CD4-positive, alpha-beta memory T cell (primary cell): ENCODE measurements around the gene TMEM191B. TPM values are rescaled to one million over a fixed set of nuclear protein-coding genes. Genes with fewer than 3 reads are reported as not detected.
"Not testable (repeated sequence)": the region's sequence is repeated elsewhere in the genome, so short reads cannot be mapped to it uniquely, and the experiment has no call there.

Source experiments
- CTCF ChIA-PET: fragments of 350-600 bp; sonication (Branson Sonifier 250); formaldehyde crosslinking; loops from one replicate; lab custom pipeline; 2021; ENCODE audit warnings: inconsistent platforms; ENCODE audit not compliant: partially characterized antibody; lab: Charles Lee
- POLR2A ChIA-PET: fragments of 350-600 bp; sonication (Branson Sonifier 250); formaldehyde crosslinking; loops from one replicate; lab custom pipeline; 2021; ENCODE audit not compliant: partially characterized antibody; lab: Charles Lee
- DNase-seq, 5 donors: peaks; one replicate each; pipeline versions ENCODE4 v3.0.0 to v3.0.0-alpha.2; 2020 to 2022; ENCODE audit warnings: mixed read lengths in 1 of 5
- H3K27ac ChIP-seq: one replicate; pipeline ENCODE4 v1.7.0; 2013; ENCODE audit warnings: low read depth, low read length
- H3K27me3 ChIP-seq: 2 replicates; pipeline ENCODE4 v1.7.0; 2013; ENCODE audit warnings: mild to moderate bottlenecking, low read length, moderate library complexity; ENCODE audit not compliant: insufficient read depth
- H3K36me3 ChIP-seq: 2 replicates; pipeline ENCODE4 v1.7.0; 2013; ENCODE audit warnings: mild to moderate bottlenecking, low read length, moderate library complexity; ENCODE audit not compliant: insufficient read depth
- H3K4me1 ChIP-seq: 2 replicates; pipeline ENCODE4 v1.7.0; 2013; ENCODE audit warnings: mild to moderate bottlenecking, low read length, moderate library complexity; ENCODE audit not compliant: insufficient read depth
- H3K4me3 ChIP-seq, 2 donors: one replicate each; pipeline ENCODE4 v1.7.0; 2013; ENCODE audit warnings: low read length in 2 of 2, mild to moderate bottlenecking in 1 of 2
- H3K9me3 ChIP-seq, 2 donors: one replicate each; pipeline ENCODE4 v1.7.0; 2013; ENCODE audit warnings: low read length in 2 of 2, control low read depth in 1 of 2; ENCODE audit not compliant: control insufficient read depth in 1 of 2
- H3K27ac Mint-ChIP-seq, 7 donors: one replicate each; pipeline ENCODE4 v1.8.0; 2020 to 2021; ENCODE audit warnings: mixed read lengths in 7 of 7, mild to moderate bottlenecking in 6 of 7, inconsistent platforms in 3 of 7, moderate library complexity in 3 of 7
- H3K27me3 Mint-ChIP-seq, 2 donors: one replicate each; pipeline ENCODE4 v1.8.0; 2020 to 2021; ENCODE audit warnings: mixed read lengths in 2 of 2
- H3K36me3 Mint-ChIP-seq, 2 donors: one replicate each; pipeline ENCODE4 v1.8.0; 2020 to 2021; ENCODE audit warnings: mixed read lengths in 2 of 2, inconsistent platforms in 1 of 2, mild to moderate bottlenecking in 1 of 2
- H3K4me1 Mint-ChIP-seq, 4 donors: one replicate each; pipeline ENCODE4 v1.8.0; 2020 to 2021; ENCODE audit warnings: mixed read lengths in 4 of 4, mild to moderate bottlenecking in 1 of 4
- H3K4me3 Mint-ChIP-seq, 8 donors: one replicate each; pipeline ENCODE4 v1.8.0; 2020 to 2021; ENCODE audit warnings: mixed read lengths in 8 of 8, mild to moderate bottlenecking in 7 of 8, moderate library complexity in 6 of 8, inconsistent platforms in 3 of 8
- H3K9me3 Mint-ChIP-seq, 8 donors: one replicate each; pipeline ENCODE4 v1.8.0; 2020 to 2021; ENCODE audit warnings: mixed read lengths in 8 of 8, mild to moderate bottlenecking in 5 of 8, inconsistent platforms in 3 of 8, moderate library complexity in 1 of 8
- intact Hi-C: fragments of 100-400 bp; cut with micrococcal nuclease; formaldehyde crosslinking; loops from one replicate; pipeline ENCODE4 v1.15.1; 2023
- polyA plus RNA-seq, 2 donors: library from polyadenylated mRNA; unstranded; fragments of 300-500 nt; fragmentation: Illumina TruSeq; gene quantifications; one replicate each; pipeline ENCODE4 v1.2.3, GENCODE V29; 2021
- total RNA-seq, 2 experiments: library from RNA; stranded (reverse); gene quantifications; one replicate each; pipeline ENCODE4 v1.2.3, GENCODE V29; 2021

The TMEM191B gene
- total and polyA plus RNA-seq, 4 experiments from 2014 or later = 0.48 to 3.8 (median 2.9) TPM

DNA sequence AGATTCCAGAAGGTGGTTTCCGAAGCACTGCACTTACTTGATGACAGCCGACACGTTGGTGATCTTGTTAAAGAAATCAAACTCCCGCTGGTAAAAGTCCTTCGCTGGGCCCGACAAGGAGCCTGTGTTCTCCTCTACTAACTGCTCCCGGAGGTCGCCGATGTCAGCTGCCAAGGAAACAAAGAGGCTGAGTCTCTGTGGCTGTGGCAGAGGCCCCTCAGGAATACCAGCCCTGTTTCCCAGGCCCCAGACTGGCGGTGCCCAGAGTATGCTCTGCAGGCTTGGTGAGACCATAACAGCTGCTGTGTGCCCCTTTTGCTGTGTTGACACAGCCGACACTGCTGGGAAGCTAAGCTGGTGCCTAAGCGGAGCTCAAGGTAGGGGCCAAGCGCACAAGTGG is 17.0 kb downstream of the TMEM191B start:
- H3K36me3 ChIP-seq, H3K9me3 ChIP-seq, H3K9me3 Mint-ChIP-seq, H3K27me3 Mint-ChIP-seq, DNase-seq, H3K4me3 Mint-ChIP-seq, intact Hi-C loops, H3K4me1 ChIP-seq, H3K36me3 Mint-ChIP-seq, POLR2A ChIA-PET, CTCF ChIA-PET, H3K4me3 ChIP-seq, H3K27ac Mint-ChIP-seq, H3K27ac ChIP-seq, H3K4me1 Mint-ChIP-seq, H3K27me3 ChIP-seq: not testable (repeated sequence)

DNA sequence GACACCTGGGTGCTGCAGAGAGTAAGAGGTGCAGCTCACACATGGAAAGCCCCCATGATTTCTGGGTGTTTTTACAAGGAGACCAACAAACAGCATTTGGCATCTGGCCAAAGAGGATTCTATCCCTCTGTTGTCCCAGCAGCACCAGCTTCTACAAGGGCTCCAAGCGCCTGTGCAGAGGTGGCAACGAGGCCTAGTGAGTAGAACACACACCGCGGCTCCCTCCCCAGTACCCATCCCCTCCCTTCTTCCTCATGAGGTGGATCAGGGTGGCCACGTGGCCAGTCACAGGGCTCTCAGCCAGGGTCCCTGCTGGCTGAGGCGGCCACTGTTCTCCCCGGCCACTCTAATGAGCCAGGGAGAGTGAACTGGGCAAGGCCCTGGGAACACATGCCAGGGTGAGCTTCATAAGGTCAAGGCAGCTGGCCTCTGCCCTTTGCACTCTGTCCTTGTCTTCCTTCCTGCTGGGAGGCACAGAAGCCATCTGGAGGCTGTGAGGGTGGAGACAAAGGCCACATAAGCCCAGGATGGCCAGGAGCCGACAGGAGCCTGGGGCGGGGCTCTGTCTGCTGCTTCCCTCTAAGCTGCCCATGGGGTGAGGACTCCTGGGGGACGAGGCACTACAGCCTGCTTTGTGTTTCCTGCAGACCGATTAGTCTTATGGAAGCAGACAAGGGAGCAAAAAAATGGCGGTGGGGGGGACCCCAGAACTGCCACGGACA is 22.0 kb downstream of the TMEM191B start:
- H3K27ac Mint-ChIP-seq, H3K27me3 ChIP-seq, H3K9me3 ChIP-seq, H3K27ac ChIP-seq, H3K4me1 Mint-ChIP-seq, H3K9me3 Mint-ChIP-seq, H3K27me3 Mint-ChIP-seq, H3K4me1 ChIP-seq, H3K36me3 Mint-ChIP-seq, H3K36me3 ChIP-seq, H3K4me3 ChIP-seq, DNase-seq, POLR2A ChIA-PET, H3K4me3 Mint-ChIP-seq, intact Hi-C loops, CTCF ChIA-PET: not testable (repeated sequence)

DNA sequence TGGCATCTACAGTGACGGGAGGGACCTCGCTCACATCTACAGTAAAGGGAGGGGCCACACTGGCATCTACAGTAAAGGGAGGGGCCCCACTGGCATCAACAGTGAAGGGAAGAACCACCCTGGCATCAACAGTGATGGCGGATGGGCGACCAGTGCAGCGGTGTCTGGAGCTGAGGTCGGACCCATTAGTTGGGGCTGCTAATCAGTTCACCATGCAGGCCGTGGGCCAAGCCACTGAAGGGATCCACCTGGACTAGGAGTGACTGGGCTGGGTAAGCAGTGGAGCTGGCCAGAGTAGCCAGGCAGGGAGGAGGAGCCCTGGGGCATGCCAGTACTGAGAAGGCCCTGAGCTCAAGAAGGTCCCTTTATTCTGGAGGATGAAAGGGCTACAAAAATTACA is 23.4 kb downstream of the TMEM191B start:
- H3K36me3 Mint-ChIP-seq, H3K4me3 Mint-ChIP-seq, H3K27ac ChIP-seq, intact Hi-C loops, POLR2A ChIA-PET, H3K27me3 Mint-ChIP-seq, H3K4me1 Mint-ChIP-seq, H3K27me3 ChIP-seq, H3K27ac Mint-ChIP-seq, H3K4me3 ChIP-seq, H3K4me1 ChIP-seq, H3K9me3 ChIP-seq, H3K9me3 Mint-ChIP-seq, CTCF ChIA-PET, H3K36me3 ChIP-seq, DNase-seq: not testable (repeated sequence)

DNA sequence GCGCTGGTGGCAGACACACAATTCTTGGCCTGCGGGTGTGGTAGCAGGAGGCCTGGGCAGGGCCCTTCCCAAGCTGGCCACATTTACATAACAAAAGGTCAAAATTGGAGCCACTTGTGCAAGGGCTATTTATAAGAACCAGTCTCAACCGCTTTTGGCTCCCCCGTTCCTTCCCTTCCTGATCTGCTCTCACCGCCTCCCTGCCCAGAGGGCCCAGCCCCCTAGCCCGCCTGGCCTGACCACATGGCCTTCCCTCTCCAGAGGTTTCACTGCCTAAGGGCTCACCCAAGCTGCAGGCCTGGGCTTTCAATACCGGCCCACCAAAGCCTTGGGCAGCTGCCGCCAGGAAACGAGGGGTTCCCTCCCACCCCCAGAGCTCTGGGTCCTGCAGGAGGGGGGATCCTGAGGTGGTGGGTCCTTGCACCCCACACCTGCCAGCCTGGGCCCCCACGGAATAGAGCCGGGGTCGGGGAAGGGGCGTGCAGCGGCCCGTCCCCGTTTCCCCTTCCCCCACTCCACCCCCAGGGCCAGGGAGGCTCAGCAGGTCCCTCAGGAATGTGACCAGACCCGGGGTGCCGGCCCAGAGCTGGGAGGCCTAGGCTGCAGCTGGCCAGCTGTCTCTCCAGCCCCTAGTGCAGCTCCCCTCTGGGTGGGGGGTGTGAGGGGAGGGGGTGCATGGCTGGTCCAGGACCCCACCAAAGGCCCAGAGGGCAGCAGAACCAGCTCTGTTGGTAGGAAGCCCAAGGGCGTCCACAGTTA is 25.4 kb downstream of the TMEM191B start:
- H3K9me3 ChIP-seq, H3K27me3 ChIP-seq, H3K27ac ChIP-seq, DNase-seq, H3K27me3 Mint-ChIP-seq, H3K27ac Mint-ChIP-seq, intact Hi-C loops, H3K4me1 ChIP-seq, H3K9me3 Mint-ChIP-seq, H3K36me3 Mint-ChIP-seq, CTCF ChIA-PET, POLR2A ChIA-PET, H3K4me3 ChIP-seq, H3K36me3 ChIP-seq, H3K4me1 Mint-ChIP-seq, H3K4me3 Mint-ChIP-seq: not testable (repeated sequence)

DNA sequence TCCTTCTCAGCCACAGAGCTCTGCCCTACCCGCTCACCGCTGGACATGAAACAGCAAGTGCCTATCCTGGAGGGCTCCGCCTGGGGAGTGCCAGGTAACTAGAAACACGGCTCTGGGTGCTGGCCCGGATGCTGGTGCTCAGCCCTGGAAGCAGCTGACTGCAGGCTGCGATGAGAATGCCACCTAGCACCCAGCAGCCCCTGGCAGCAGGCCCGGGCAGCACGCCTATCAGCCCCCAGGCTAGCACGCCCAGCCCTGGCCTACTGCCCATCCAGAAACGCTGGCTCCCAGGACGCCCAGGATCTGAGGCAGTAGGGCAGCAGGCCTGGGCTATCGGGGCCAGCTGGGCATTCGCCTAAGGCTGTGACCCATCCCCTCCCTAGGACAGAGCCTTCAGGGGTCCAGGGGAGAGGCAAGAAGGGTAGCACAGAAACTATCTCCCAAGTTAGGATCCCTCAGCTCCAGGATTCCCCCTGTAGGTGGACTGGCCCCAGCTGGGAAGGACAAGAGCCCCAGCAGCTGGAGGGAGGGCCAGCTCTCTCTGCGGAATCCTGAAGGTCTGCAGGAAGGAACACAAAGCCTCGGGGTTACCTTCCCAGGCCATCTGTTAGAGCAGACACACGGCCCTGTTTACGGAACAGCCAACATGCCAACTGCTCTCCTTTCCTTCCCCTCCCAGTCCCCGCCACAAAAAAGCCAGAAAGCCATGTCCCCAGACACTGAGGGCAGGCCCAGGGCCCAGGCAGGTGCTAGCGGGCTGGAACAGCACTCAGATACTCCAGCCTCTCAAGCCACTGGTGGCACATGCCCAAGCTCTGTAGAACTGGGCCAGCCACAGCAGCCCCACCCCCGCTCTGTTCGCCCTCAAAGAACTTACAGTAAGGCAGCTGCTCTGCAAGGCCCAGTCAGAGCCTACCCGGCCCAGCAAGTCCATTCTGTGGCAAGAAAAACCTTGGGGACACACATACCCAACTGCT is 27.0 kb downstream of the TMEM191B start:
- H3K36me3 Mint-ChIP-seq, H3K4me1 ChIP-seq, H3K27ac Mint-ChIP-seq, CTCF ChIA-PET, H3K36me3 ChIP-seq, DNase-seq, H3K9me3 Mint-ChIP-seq, H3K9me3 ChIP-seq, H3K4me3 Mint-ChIP-seq, H3K4me1 Mint-ChIP-seq, H3K27ac ChIP-seq, H3K27me3 ChIP-seq, intact Hi-C loops, POLR2A ChIA-PET, H3K27me3 Mint-ChIP-seq, H3K4me3 ChIP-seq: not testable (repeated sequence)

DNA sequence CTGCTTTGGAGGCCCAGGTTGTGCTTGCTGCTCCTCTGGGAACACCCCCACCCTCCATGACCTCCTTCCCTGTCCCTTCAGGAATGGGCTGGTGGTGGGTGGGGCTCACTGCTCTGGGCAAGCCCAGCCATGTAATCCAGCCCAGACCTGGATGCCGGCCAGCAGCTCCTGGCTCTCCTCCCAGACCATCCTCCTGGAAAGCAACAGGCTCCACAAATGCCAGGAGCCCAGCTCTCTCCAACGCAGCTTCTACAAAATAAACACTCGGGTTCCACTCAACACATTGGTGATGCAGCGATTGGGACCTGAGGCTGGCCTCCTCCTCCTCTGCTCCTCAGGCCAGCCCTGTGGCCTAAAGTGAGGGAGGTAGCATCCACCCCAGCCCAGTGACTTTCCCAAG is 30.9 kb downstream of the TMEM191B start:
- H3K27me3 ChIP-seq, H3K27ac Mint-ChIP-seq, H3K4me1 Mint-ChIP-seq, H3K9me3 ChIP-seq, POLR2A ChIA-PET, intact Hi-C loops, H3K4me1 ChIP-seq, H3K9me3 Mint-ChIP-seq, H3K36me3 Mint-ChIP-seq, H3K27ac ChIP-seq, CTCF ChIA-PET, H3K4me3 ChIP-seq, H3K4me3 Mint-ChIP-seq, DNase-seq, H3K27me3 Mint-ChIP-seq, H3K36me3 ChIP-seq: not testable (repeated sequence)

DNA sequence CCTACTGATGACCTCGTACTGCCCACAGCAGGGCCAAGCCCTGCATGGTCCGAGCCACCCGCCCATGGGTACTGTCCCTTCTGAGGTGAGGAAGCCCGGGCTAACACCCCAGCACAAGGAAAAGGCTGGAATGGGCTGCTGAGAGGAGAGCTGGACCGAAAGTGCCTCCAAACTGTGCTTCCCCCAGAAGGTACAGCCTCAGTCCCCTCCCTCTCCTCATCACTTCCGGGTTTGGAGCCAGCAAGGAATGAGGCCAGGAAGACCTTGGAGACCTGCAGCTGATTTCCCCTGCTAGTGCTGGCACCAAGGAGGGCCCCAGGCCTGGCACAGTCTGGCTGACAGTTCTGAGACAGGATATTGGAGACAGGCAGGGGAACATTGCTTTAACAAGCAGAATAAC is 31.3 kb downstream of the TMEM191B start:
- H3K36me3 Mint-ChIP-seq, H3K4me3 Mint-ChIP-seq, POLR2A ChIA-PET, H3K36me3 ChIP-seq, H3K4me3 ChIP-seq, H3K4me1 Mint-ChIP-seq, H3K9me3 ChIP-seq, intact Hi-C loops, CTCF ChIA-PET, H3K27ac ChIP-seq, H3K4me1 ChIP-seq, H3K27me3 Mint-ChIP-seq, DNase-seq, H3K9me3 Mint-ChIP-seq, H3K27me3 ChIP-seq, H3K27ac Mint-ChIP-seq: not testable (repeated sequence)
